GM18951 (cell line): ENCODE measurements around the gene CLEC2L.

Experiments used
- POLR2A ChIP-seq: IDR thresholded peaks from 4 replicates; pipeline ENCODE4 v1.6.1; 2011; ENCODE audit warnings: mild to moderate bottlenecking; ENCODE audit not compliant: insufficient read length, insufficient read depth; ENCODE audit errors: extremely low read depth
- in situ Hi-C: fragments of 300-500 bp; cut with MboI; formaldehyde crosslinking; loops from one replicate; pipeline ENCODE4 v1.12.0; 2022; ENCODE audit warnings: low sequenced_read_pairs, mixed read lengths, inconsistent platforms; ENCODE audit not compliant: unreplicated experiment

Gene CLEC2L

DNA sequence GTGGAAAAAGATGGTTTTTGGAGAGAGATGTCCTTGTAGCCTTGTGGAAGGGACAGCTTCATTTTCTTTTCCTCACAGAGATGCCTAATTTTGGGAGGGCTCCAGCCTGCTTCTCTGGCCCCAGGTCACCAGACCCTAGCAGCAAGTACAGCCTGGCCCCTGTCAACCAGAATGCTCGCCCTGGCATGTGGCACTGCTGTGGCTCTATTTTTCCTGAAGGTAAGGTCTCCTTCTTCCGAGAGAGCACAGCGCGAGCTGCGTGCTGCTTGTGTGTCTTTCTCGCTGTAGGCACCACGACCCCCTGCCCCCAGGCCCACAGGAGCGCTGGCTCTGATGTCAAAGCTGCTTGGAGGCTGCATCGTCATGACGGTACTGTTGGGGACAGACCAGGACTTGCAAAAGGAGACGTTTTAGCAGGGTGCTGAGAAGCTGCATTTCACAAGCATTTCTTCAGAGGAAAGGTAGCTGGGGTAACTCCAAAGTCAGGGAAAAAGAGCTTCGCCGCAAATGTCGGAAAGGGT, 58.7 kb downstream of the CLEC2L start:
- in situ Hi-C loops, result no loop called here

DNA sequence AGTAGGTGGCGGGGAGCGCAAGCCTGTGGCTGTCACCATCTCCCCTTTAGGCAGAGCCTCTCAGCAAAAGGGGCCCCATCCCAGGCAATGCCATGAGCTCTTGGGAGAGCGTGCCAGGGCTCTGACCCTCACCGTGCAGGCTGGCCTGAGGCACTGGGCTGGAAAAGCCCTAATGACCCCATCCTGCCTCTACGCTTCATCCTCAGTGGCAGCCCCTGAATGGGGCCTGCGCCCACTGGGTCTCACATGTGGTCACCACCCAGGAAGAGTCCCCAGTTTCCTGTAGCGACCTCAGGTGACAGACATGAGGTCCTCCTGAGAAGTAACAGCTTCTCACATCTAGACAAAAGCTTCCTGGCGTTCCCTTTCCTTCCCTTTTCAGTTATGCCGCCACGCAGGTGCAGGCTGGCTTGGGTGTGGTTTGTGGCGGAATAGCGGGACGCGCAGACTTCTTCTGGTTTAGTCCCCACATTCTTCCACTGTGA, 59.2 kb downstream of the CLEC2L start:
- TF ChIP-seq POLR2A, result no peak
- in situ Hi-C loops, result no loop called here

More for the DNA sequence above, 58.7 kb downstream of the CLEC2L start:
- TF ChIP-seq POLR2A, result no peak

DNA sequence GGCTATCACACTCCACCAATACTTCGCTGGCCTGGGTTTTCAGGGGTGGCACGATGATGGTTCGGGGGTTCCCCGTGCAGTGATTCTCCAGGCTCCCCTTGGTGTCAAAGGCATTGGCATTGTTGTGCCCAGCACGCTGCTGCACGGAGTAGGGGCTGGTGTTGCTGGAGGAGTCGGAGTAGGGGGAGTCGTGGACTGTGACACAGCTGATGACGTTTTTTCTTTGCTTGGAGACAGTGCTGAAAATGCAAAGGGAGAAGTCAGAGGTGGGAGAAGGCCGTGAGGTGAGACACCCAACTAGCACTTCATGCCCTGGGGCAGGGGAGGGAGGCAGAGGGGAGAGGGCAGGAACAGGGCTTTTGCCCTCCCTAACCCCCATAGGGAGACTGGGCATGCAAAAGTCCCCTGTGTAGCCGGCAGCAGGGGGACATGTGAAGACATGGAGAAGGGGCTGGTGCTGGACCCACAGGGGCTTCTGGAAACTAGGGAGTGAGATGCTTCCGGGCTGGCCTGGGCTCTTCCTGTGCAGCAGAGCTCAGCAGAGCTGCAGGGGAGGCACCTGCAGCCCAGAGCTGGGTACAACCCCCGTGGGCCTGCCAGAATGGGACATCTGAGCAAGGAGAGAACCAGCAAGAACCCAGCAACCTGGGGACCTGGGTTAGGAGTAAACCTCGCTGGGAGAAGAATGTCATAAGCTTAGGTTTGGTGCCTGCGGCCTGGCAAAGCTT, 60.5 kb downstream of the CLEC2L start:
- in situ Hi-C loops, result no loop called here
- no peak for TF ChIP-seq POLR2A

DNA sequence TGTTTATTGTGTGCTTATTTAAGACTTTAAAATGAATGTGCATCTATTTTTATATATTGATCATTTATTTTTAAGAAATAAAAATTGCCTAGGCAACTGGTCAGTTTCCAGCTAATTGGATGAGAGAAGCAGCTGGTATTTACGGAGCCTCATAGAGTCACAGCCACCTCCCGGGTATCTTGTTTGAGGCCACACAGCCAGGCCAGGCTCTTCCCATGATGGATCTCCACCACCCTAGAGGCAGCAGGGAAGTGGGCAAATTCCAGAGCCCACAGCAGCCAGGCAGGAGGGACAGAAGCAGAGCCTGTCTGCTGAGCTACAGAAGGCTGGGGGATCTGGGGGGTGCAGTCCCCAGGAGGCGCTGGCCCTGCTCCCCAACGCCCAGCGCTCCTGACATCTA, 61.6 kb downstream of the CLEC2L start:
- TF ChIP-seq POLR2A, result no peak
- in situ Hi-C loops, result no loop called here

GRCh38 chr7:139586286-139586685, 62.8 kb downstream of the CLEC2L start:
- in situ Hi-C loops, result no loop called here
- TF ChIP-seq POLR2A, result no peak

DNA sequence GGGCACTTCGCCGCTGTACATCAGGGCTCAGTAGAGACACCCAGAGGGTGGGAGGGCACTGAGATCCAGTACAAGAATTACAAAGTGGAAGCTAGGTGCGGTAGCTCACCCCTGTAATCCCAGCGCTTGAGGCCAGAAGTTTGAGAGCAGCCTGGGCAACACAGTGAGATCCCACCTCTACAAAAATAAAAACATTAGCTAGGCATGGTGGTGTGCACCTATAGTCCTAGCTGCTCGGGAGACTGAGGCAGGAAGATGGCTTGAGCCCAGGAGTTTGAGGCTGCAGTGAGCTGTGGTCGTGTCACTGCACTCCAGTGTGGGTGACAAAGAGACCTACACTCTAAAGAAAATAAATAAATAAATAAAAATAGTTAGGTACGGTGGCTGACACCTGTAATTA, 64.0 kb downstream of the CLEC2L start:
- in situ Hi-C loops, result no loop called here
- TF ChIP-seq POLR2A, result no peak

- in situ Hi-C loops, result no loop called here
Observed at GRCh38 chr7:139588632-139589031, 65.1 kb downstream of the CLEC2L start.

GRCh38 chr7:139589474-139589873, 66.0 kb downstream of the CLEC2L start:
- in situ Hi-C loops, result no loop called here
- no peak for TF ChIP-seq POLR2A

More at GRCh38 chr7:139588632-139589031, 65.1 kb downstream of the CLEC2L start:
- TF ChIP-seq POLR2A, result no peak

DNA sequence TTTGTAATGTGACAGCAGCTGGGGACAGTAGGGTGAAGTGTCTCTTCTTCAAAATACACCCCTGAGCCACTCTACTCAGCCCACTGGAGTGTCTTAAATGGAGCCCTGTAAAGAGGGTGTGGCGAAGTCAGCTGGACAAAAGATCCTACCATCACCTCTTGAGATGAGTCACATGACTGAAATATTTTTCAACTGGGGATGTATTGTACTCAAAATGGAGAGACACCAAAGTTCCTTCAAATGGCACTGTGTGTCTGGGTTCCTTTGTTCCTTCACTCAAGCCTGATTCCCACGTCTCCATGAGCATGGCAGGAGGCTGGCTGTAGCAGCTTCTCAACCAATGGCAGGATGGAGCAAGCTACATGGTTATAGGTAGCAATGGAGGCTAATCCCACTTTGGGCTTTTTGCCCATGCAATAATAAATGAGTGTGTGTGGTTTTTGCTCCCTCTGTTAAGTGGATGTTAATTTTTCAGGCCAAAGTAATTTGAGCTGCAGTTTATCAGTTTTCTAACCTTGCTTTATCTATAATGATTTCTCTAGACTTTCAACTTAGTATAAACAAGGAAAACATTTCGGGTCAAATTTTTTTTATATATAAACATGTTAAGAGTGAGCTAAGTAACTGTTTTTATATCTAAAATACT, 68.2 kb downstream of the CLEC2L start:
- in situ Hi-C loops, result no loop called here
- no peak for TF ChIP-seq POLR2A

- no peak for TF ChIP-seq POLR2A
- in situ Hi-C loops, result no loop called here
Observed at GRCh38 chr7:139592801-139593461, 69.4 kb downstream of the CLEC2L start.

DNA sequence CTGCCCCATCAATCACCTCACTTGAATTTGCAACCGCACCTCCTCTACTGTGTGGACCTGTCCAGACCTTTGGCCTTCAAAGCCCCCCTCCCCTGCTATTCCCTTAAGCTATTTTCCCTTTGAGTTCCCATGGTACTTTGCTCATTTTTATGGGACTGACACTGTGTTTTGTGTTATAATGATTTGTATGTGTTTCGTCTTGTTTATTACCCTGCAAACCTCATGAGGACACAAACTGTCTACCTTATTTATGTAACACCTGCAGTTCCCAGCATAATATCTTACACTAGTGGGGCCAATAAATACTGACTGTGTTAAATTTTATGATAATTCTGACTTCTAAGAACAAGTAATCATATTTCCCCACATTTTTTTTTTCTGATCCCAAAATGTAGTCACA, 70.6 kb downstream of the CLEC2L start:
- no peak for TF ChIP-seq POLR2A
- in situ Hi-C loops, result no loop called here
